DMS53 treated with DMSO at 0.1 percent for 48 hours (cell line): ENCODE results near the gene CIDEA.

ENCODE experiments used
- DNase-seq: peaks from one replicate; lab custom pipeline; 2025; ENCODE audit not compliant: unreplicated experiment; lab: John Stamatoyannopoulos, UW

CIDEA gene

GRCh38 chr18:12317664-12318333, 63.6 kb downstream of the CIDEA start:
- no peak for DNase-seq

GRCh38 chr18:12318334-12318697, 64.2 kb downstream of the CIDEA start:
- no peak for DNase-seq

GRCh38 chr18:12318857-12319256, 64.7 kb downstream of the CIDEA start:
- DNase-seq = no peak

- no peak for DNase-seq
These were observed 67.2 kb downstream of the CIDEA start for GRCh38 chr18:12321333-12321732.

GRCh38 chr18:12324991-12325725, 71.0 kb downstream of the CIDEA start:
- DNase-seq = no peak

- no peak for DNase-seq
These were observed 71.6 kb downstream of the CIDEA start for GRCh38 chr18:12325726-12326245.

GRCh38 chr18:12326711-12327460, 72.7 kb downstream of the CIDEA start:
- DNase-seq = no peak
